ENCODE results near the gene PKD1L1.
"Not testable (repeated sequence)": the region's sequence is repeated elsewhere in the genome, so short reads cannot be mapped to it uniquely, and the experiment has no call there.

PKD1L1 gene

GRCh38 chr7:47948141-47948790 lies at the start of gene PKD1L1:
PKD1L1 (minus strand) TSS chr7:47948466; CDS start chr7:47948440, 26 bp downstream.
- no peak for DNase-seq (ENCODE audit: low read depth)

- no peak for DNase-seq (ENCODE audit: low read depth)
Measured at GRCh38 chr7:47992446-47992845, 44.2 kb upstream of the PKD1L1 start.

- DNase-seq (ENCODE audit: low read depth), result peak; percentile 62
Measured at GRCh38 chr7:47991741-47992311, 43.6 kb upstream of the PKD1L1 start.

GRCh38 chr7:47991270-47991669 lies 43.0 kb upstream of the PKD1L1 start:
- no peak for DNase-seq (ENCODE audit: low read depth)

- DNase-seq (ENCODE audit: low read depth), result no peak
Measured at GRCh38 chr7:47990592-47990991, 42.3 kb upstream of the PKD1L1 start.

GRCh38 chr7:47989607-47990400 lies 41.5 kb upstream of the PKD1L1 start:
- not testable (repeated sequence) for DNase-seq (ENCODE audit: low read depth)

- no peak for DNase-seq (ENCODE audit: low read depth)
Measured at GRCh38 chr7:47988496-47989386, 40.5 kb upstream of the PKD1L1 start.

GRCh38 chr7:47982610-47983009 lies 34.3 kb upstream of the PKD1L1 start:
- DNase-seq (ENCODE audit: low read depth), result no peak

GRCh38 chr7:47980648-47981047 lies 32.4 kb upstream of the PKD1L1 start:
- not testable (repeated sequence) for DNase-seq (ENCODE audit: low read depth)

- no peak for DNase-seq (ENCODE audit: low read depth)
Measured at GRCh38 chr7:47979832-47980181, 31.5 kb upstream of the PKD1L1 start.

- peak; percentile 82 for DNase-seq (ENCODE audit: low read depth)
Measured at GRCh38 chr7:47979145-47979831, 31.0 kb upstream of the PKD1L1 start, which contains the start of gene HUS1. HUS1 (minus strand) TSS chr7:47979615; CDS start chr7:47979519, 96 bp downstream.

GRCh38 chr7:47978790-47979144 lies 30.5 kb upstream of the PKD1L1 start:
- DNase-seq (ENCODE audit: low read depth), result no peak

- no peak for DNase-seq (ENCODE audit: low read depth)
Measured at GRCh38 chr7:47973739-47974138, 25.5 kb upstream of the PKD1L1 start.

- no peak for DNase-seq (ENCODE audit: low read depth)
Measured at GRCh38 chr7:47970761-47971160, 22.5 kb upstream of the PKD1L1 start.

GRCh38 chr7:47968847-47969774 lies 20.8 kb upstream of the PKD1L1 start:
- DNase-seq (ENCODE audit: low read depth), result peak; percentile 31

- DNase-seq (ENCODE audit: low read depth), result no peak
Measured at GRCh38 chr7:47967708-47968107, 19.4 kb upstream of the PKD1L1 start.

GRCh38 chr7:47967123-47967522 lies 18.9 kb upstream of the PKD1L1 start:
- DNase-seq (ENCODE audit: low read depth), result no peak

GRCh38 chr7:47965456-47965855 lies 17.2 kb upstream of the PKD1L1 start:
- DNase-seq (ENCODE audit: low read depth), result no peak

- no peak for DNase-seq (ENCODE audit: low read depth)
Measured at GRCh38 chr7:47962262-47962661, 14.0 kb upstream of the PKD1L1 start.

GRCh38 chr7:47957156-47957555 lies 8.9 kb upstream of the PKD1L1 start:
- no peak for DNase-seq (ENCODE audit: low read depth)

All from stimulated activated CD8-positive, alpha-beta memory T cell treated with anti-CD3 and anti-CD28 coated beads, Interleukin-7, amount 100 ng/mL, for 24 hours (primary cell).